ENCODE results near the gene TSSK6.

The TSSK6 gene

DNA sequence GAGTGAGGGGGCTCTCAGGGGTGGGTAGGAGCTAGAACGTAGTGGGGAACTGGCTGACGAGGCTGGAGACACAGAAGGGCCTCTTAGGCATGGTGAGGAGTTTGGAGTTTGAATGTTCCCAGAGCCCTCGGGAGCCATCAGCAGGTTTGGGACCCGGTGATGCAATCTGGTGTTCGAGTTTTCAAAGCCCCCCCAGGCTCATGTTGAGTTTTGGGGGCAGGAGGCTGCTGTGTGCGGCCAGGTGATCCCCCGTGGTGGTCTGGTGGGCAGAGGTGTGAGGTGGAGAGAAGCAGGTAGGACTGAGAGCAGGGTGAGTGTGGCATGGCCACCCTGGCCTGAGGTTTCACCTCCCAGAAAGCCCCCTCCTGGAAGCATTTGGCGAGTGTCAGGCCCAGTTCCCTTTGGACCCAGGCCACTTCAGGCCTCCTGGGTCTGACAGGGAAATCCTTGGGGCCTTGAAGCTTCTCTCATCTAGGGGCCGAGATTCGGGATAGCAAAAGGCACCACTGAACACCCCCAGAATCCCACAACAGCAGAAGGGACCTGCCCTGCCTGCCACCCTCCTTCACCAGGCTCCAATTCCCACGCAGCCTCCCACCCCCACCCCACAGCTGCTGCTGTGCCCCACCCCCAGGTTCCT lies 14.6 kb upstream of the TSSK6 start:
- no peak for DNase-seq

- DNase-seq = no peak
Measured at GRCh38 chr19:19528721-19529490, 13.6 kb upstream of the TSSK6 start, which contains the start of gene YJEFN3. TSS of gene YJEFN3 (plus strand) at chr19:19528911. CDS start at chr19:19528933, 22 bp downstream.

DNA sequence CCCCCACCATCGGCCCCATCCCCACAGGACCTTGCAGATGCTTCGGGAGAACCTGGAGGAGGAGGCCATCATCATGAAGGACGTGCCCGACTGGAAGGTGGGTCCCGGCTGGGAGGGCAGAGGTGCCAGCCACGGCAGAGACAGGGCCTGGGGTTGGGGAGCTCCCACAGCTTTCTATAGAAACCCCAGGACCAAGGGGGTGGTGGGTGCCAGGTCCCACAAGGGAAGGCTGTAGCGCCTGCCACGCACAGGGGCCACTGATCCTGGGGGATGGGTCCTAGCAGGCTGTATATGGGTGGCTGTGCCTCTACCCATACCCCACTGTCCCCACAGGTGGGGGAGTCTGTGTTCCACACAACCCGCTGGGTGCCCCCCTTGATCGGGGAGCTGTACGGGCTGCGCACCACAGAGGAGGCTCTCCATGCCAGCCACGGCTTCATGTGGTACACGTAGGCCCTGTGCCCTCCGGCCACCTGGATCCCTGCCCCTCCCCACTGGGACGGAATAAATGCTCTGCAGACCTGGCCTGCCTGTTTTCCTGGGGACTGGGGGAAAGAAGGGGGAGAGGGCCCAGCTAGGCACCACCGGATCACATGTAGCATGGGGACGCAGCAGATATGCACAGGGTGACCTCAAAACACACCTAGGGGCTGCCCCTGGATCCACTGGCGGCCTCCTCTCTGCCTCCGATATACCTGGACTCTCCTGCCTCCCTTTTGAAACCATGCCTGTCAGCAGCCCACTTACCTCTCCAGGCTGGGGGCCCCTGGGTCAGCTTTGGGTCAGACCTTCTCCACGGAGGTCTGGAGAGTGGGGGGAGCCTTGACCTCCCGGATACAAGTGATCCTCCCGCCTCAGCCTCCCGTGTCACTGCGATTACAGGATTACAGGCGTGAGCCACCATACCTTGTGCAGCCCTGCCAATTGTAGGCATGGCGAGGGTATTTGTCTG lies 12.6 kb upstream of the TSSK6 start:
- no peak for DNase-seq

DNA sequence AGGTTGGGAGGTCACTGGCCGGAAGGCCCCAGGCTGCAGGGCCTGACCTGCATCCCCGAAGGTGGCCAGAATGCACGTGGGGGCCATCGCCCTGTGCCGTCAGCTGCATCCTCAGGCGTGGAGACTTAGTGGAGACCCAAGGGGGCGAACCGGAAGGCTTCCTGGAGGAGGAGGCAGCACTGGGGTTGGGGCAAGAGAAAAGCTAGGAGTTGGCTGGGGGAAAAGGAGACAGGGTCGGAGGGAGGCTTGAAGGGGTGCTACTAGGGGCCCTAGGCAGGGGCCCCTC lies 12.0 kb upstream of the TSSK6 start:
- no peak for DNase-seq

GRCh38 chr19:19526581-19527370 lies 11.4 kb upstream of the TSSK6 start:
- DNase-seq = no peak

- DNase-seq = no peak
Measured at GRCh38 chr19:19525611-19526380, 10.4 kb upstream of the TSSK6 start.

- no peak for DNase-seq
Measured at GRCh38 chr19:19524053-19524452, 8.7 kb upstream of the TSSK6 start.

DNA sequence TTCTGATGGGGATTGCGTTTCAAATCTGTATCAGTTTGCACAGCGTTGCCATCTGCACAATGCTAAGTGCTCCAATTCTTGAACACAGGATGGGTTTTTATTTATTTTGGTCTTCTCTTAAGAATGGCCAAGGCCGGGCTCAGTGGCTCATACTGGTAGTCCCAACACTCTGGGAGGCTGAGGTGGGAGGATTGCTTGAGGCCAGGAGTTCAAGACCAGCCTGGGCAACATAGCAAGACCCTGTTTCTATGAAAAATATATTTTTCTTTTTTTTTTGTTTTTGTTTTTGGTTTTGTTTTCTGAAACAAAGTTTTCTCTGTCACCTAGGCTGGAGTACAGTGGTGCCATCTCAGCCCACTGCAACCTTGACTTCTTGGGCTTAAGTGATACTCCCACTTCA lies 7.8 kb upstream of the TSSK6 start:
- no peak for DNase-seq

DNA sequence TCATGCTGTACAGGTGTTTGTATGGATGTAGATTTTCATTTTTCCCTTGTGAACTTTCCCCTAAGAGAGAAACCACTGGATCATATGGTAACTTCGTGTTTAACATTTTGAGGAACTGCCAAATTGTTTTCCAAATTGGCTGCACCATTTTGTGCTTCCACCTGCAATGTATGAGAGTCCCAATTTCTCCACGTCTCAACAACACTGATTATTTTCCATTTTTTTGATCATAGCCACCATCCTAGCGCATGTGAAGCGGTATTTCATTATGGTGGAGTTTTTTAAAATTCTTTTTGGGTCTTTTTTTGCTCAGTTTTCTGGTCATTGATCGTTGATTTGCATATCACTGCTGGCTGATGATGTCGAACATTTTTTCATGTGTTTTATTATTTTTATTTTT lies 5.6 kb upstream of the TSSK6 start:
- no peak for DNase-seq

GRCh38 chr19:19517235-19517619 lies 1.9 kb upstream of the TSSK6 start:
- no peak for DNase-seq

- DNase-seq = peak; percentile 94
Measured at GRCh38 chr19:19515642-19516519, 533 bp upstream of the TSSK6 start, which contains the start of gene NDUFA13. TSS of gene NDUFA13 (plus strand) at chr19:19516225. CDS start at chr19:19516239, 14 bp downstream.

DNA sequence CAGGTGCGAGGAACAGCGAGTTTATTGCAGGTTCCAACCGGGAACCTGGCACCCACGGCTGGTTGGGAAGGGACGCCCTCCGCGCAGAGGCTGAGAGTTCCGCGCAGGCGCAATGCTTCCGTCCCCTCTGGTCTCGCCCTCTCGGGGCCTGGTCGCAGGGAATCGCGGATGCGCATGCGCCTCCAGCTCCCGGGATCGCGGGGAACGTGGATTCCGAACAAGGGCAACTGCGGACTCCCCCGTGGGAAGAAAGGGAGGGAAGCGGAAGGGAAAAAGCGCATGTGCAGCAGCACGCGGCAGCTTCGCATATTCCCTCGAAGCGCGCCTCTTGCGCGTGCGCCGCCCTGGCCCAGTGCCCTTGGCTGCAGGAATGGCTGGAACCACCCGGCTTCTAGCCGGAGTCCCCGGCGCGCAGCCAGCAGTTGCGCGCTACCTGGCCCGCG lies 1.1 kb downstream of the TSSK6 start:
- no peak for DNase-seq

DNA sequence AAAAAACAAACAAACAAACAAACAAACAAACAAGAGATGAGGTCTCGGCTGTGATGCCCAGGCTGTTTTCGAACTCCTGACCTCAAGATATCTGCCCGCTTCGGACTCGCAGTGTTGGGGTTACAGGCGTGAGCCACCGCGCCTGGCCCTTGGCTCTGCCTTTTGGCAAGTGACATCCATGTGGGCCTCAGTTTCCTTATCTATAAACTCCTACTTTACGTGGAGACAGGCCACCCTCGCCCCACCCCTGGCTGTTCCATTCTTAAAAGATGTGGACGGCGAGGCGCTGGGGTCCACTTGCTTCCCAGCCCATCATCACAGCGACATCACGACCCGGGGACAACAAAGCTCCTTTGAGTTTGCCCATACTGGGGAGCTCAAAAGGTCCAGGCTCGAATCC lies 1.7 kb downstream of the TSSK6 start:
- DNase-seq = no peak

DNA sequence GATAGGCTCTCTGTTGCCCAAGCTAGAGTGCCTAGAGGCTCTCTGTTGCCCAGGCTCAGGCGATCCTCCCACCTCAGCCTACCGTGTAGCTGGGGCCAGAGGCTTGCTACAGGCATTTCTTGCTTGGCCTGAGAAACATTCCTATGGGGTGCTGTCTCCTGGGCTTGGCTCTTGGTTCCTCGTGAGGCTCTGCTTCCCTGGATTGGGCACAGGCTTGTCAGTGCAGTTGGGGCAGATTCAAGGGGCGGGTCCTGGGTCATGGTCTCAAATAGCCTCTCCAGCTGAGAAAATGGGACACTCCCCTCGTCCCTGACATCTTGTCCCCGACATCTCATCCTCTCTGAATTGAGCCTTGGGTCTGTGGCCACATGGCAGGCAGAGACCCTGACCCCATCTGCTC lies 4.9 kb downstream of the TSSK6 start:
- no peak for DNase-seq

DNA sequence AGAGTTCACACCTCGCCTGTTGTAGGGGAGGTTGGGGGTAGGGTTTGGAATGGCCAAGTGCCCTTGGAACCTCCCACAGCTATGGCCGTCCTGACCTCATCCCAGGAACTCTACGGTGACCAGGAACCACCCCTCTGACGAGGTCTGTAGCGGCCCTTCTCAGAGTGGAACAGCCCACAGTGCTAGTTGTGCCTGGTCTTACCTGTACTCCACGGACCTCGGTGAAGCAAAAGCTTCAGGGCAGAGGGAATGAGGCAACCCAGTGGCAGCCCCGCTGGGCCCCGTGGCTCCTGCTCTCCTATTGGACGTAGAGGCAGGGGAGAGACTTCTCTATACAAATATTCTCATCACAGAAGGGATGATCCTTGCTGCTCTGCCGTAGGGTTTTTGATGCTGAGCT lies 7.1 kb downstream of the TSSK6 start:
- no peak for DNase-seq

DNA sequence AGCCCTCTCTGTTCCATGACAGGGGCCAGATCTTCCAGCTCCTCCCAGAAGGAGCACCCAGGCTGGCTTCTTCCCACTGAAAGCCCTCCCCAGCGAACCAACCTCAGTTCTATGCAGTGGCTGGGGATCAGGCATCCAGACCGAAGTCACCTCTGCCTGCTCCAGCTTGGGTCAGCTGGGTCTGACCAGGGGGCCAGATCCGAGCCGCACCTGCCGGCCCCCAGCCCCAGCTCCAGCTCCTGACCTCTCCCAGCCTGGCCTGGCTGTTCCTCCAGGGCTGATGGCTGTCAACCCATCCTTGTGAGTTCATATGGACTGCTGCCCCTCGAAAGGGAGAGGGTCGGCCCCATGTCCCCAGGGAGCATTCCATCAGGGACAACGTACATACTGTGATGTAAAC lies 8.0 kb downstream of the TSSK6 start:
- DNase-seq = no peak

DNA sequence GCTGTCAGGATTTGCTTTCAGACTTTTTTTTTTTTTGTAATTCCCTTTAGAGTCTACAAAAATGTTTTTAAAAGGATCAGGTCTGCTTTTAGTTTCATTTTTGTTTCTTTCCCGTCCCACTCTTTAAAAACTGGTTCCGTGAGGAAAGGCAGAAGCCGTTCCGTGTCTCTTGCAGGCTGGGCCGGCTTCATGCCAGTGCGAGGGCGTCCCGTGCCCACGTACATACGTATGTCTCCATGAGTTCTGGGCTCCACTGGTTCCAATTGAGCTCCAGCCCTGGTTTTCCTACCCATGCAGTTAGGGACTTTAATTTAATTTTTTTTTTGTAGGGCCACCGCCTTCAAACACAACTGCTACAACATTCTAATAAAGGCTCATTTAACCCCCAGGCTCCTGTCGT lies 8.8 kb downstream of the TSSK6 start:
- DNase-seq = no peak

DNA sequence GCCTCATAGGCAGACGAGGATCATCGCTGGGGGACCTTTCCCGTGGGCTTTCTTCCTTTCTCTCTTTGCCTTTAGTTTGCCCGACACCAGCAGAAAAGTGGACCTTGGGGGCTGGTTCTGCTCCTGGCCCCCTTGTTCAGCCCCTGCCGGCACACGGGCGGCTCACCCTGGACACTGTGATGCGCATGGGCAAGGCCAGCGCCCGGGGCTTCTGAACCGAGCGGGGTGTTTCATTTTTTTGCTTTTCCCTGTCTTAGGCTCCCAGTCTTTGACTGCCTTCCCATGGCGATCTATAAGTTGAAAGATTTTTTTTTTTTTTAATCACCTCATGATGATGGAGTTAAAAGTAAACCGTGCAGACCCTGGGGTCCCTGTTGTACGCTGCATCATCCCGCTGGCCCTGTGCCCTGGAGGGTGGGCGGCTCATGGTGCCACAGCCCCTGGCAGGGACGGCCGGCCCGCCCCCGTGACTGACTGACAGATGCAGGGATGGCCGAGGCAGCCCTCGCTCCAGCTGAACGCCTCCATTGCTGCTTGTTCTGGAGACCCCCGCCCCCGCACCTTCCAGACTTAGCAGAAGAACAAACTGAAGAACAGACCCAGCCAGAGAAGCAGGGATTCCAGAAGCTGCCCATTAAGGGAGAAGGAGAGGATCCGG lies 9.6 kb downstream of the TSSK6 start:
- no peak for DNase-seq

DNA sequence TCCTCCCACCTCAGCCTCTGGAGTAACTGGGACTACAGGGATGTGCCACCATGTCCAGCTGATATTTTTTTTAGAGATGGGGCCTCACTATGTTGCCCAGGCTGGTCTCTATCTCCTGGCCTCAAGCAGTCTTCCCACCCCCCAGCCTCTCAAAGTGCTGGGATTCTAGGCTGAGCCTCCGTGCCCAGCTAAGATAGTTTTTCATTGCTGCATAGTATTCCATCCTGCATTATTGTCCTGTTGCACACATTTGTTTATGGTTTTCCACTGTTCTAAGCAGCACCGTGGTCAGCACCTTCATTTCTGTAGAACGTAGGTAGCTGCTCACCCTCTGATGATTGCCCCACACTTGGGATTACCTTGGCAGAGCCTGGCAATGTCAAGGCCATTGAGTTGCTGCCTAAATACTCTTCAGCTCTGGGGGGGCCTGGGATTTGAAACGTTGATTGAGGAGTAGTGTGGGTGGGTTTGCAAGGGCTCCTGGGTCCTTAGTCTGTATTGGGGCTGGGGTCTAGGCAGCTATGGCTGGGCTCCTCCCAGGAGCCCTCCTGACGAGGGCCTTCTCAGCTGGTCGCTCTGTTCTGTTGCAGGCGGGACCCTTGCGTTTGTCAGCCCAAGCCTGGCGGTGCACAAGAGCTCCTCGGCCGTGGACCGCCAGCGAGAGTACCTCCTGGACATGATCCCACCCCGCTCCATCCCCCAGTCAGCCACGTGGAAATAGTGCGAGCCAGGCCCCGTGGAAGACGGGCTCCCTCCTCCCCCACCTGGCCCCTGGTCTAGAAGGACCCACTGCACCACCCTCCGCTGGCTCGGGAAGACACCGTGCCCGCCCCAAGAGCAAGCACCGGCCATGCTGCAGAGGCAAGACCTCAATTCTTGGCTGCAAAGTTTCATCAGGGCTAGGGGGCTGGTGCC lies 10.3 kb downstream of the TSSK6 start:
- no peak for DNase-seq
